Measurements from ENCODE around the gene C6. TPM values are rescaled to one million over a fixed set of nuclear protein-coding genes. Genes with fewer than 3 reads are reported as not detected.

C6 gene
- total and polyA plus RNA-seq, 9 of the 15 experiments (the other 6 are each of a cell fraction or from before 2014, with no cell fraction given), result 0.09 TPM; not detected in 8

DNA sequence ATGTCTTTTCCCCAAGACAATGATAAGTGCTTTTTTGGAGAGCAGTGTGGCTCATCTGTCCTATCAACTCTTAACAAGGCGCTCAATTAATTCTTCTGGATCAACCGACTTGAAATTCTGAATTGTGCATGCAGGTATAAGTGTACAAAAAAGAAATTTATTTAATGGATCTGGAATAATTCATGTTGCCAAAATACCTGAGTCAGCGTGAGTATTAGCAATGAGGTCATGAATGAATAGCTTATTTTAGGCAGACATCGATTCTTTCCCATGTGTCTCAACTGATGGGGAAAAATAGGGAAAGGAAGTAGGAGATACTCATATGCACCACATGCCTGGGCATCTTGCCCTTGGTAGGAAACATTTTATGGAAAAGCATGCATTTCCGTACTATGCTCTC lies 68.0 kb downstream of the C6 start:
- Histone ChIP-seq H3K9ac (ENCODE audit: insufficient read depth in 1 of 2, low read depth in 2 of 2, low read length in 2 of 2) (no peak overlapping the region), H3K4me3 (no peak overlapping the region), H3K27ac (ENCODE audit: extremely low read depth, low read depth, low read length) (no peak overlapping the region), H2AFZ (ENCODE audit: low read depth, low read length) (no peak overlapping the region), H3K79me2 (ENCODE audit: control insufficient read depth, insufficient read depth, low read length) (no peaks in the 10 kb centered on the region), H3K4me1 (replicated peaks in 1 of 2; ENCODE audit: control insufficient read depth in 2 of 2, insufficient read depth in 2 of 2, low read length in 2 of 2) (no peaks in the 10 kb centered on the region), H3K9me1 (ENCODE audit: control insufficient read depth, insufficient read depth, low read length) (no peaks in the 10 kb centered on the region), H3K9me3 (replicated peaks; ENCODE audit: control insufficient read depth, insufficient read depth, low read depth, low read length) (no peaks in the 10 kb centered on the region), H3K4me2 (ENCODE audit: insufficient read depth, low read length) (no peak overlapping the region), H3K27me3 (ENCODE audit: control insufficient read depth in 2 of 2, insufficient read depth in 2 of 2, low read length in 2 of 2) (no peaks in the 10 kb centered on the region), H3K36me3 (ENCODE audit: control insufficient read depth, insufficient read depth, low read length) (no peaks in the 10 kb centered on the region), H4K20me1 (replicated peaks; ENCODE audit: control insufficient read depth, insufficient read depth, low read length) (no peaks in the 10 kb centered on the region)
- no peak for FAIRE-seq
- TF ChIP-seq ZFP1 (CRISPR knock-in tag; IDR thresholded peaks at IDR 0.05), result no peak
- no peak for TF ChIP-seq MAFF (IDR thresholded peaks at IDR 0.05; ENCODE audit: low read length)
- TF ChIP-seq ZNF316 (IDR thresholded peaks at IDR 0.05), result peak; percentile 29; the same call in 1 of the 2 replicates
- no peak for TF ChIP-seq STAT5B (CRISPR knock-in tag; IDR thresholded peaks at IDR 0.05)
- TF ChIP-seq, protein P1, sequence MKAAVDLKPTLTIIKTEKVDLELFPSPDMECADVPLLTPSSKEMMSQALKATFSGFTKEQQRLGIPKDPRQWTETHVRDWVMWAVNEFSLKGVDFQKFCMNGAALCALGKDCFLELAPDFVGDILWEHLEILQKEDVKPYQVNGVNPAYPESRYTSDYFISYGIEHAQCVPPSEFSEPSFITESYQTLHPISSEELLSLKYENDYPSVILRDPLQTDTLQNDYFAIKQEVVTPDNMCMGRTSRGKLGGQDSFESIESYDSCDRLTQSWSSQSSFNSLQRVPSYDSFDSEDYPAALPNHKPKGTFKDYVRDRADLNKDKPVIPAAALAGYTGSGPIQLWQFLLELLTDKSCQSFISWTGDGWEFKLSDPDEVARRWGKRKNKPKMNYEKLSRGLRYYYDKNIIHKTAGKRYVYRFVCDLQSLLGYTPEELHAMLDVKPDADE (conservative IDR thresholded peaks at IDR 0.05; ENCODE audit: control insufficient read depth, low read depth, low read length), result no peak
- TF ChIP-seq ILF3 (IDR thresholded peaks at IDR 0.05; ENCODE audit: borderline replicate concordance), result no peak
- BruUV-seq (replicated peaks), result no TSS peak
- CTCF ChIA-PET (ENCODE audit: low intra/inter-chr PET ratio), result no interaction called here
- in situ Hi-C loops (cut with MboI), result no loop called here
- WGBS (ENCODE audit: insufficient coverage, low coverage, missing lambda C conversion rate), result 2% methylated on average over 5 of the region's 5 CpGs
- ATAC-seq, result no peak
- DNase-seq (ENCODE audit: extremely low read depth in 1 of 4, low spot score in 3 of 4), result no peak
- intact Hi-C loops (cut with micrococcal nuclease), result no loop called here
- POLR2A ChIA-PET, result no interaction called here
